ENCODE results near the gene PWWP2B. TPM values are rescaled to one million over a fixed set of nuclear protein-coding genes. Genes with fewer than 3 reads are reported as not detected.

Gene PWWP2B
- total and polyA plus RNA-seq, 2 of the 13 experiments (the other 11 are each of a cell fraction or from before 2014, with no cell fraction given) = 2.3 to 4.7 TPM

DNA sequence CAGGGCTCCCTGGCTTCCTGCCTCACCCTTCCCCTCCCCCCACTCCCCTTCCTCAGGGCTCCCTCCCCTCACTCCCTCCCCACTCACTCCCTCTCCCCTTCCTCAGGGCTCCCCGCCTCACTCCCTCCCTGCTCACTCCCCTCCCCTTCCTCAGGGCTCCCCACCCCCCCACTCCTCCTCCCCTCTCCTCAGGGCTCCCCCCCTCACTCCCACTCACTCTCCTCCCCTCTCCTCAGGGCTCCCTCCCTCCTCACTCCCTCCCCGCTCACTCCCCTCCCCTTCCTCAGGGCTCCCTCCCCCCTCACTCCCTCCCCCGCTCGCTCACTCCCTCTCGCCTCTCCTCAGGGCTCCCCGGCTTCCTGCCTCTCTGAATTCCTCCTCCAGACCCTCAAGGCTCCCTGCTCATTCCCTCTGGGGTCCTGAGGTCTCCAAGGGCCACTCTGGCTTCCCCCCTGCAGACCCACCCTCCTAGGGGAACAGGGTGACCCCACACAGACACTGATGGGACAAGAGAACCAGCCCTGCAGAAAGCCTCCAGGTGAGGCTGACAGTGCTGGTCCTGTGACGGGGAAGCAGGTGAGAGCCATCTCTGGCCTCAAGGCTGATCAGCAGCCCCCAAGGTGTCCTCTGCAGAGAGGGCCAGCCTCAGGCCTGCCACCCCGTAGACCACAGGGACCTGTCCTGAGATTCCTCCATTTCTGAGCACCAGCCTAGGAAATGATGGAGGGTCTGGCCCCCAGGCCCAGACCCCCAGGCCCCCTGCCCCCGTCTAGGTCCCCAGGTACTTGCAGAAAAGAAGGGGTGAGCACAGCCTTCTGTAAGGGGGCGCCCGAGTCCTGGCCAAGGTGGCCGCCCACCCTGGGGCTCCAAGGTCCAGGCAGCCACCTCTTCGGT, 47.2 kb downstream of the PWWP2B start (continued):
- TF ChIP-seq, protein P1, sequence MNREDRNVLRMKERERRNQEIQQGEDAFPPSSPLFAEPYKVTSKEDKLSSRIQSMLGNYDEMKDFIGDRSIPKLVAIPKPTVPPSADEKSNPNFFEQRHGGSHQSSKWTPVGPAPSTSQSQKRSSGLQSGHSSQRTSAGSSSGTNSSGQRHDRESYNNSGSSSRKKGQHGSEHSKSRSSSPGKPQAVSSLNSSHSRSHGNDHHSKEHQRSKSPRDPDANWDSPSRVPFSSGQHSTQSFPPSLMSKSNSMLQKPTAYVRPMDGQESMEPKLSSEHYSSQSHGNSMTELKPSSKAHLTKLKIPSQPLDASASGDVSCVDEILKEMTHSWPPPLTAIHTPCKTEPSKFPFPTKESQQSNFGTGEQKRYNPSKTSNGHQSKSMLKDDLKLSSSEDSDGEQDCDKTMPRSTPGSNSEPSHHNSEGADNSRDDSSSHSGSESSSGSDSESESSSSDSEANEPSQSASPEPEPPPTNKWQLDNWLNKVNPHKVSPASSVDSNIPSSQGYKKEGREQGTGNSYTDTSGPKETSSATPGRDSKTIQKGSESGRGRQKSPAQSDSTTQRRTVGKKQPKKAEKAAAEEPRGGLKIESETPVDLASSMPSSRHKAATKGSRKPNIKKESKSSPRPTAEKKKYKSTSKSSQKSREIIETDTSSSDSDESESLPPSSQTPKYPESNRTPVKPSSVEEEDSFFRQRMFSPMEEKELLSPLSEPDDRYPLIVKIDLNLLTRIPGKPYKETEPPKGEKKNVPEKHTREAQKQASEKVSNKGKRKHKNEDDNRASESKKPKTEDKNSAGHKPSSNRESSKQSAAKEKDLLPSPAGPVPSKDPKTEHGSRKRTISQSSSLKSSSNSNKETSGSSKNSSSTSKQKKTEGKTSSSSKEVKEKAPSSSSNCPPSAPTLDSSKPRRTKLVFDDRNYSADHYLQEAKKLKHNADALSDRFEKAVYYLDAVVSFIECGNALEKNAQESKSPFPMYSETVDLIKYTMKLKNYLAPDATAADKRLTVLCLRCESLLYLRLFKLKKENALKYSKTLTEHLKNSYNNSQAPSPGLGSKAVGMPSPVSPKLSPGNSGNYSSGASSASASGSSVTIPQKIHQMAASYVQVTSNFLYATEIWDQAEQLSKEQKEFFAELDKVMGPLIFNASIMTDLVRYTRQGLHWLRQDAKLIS (CRISPR knock-in tag; IDR thresholded peaks at IDR 0.05) = no peak
- no peak for TF ChIP-seq POLR2AphosphoS5 (IDR thresholded peaks at IDR 0.05; ENCODE audit: low read depth, low read length)

DNA sequence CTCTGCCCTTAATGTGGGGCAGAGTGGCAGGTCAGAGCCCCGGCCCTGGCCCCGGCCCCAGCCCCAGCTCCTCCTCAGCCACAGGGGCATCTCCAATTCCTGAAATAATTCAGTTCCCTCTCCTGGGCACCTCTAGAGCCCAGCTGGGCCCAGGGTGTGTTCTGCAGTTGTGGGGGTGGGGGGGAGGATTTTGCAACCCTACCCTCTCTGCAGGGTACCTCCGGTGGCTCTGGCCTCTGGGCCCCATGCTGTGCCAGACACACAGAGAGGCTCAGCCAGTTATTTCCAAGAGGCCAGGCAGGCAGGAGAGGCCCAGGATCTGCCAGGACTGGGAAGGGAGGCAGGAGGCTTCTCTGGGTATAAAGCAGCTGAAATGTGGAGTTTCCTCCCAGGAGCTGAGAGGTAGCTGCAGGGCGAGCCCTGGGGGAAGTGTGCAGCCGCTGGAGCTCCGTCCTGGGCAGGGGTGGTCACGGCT, 47.9 kb downstream of the PWWP2B start:
- ChIA-PET CTCF (ENCODE audit: low intra/inter-chr PET ratio, low total read pairs) (interaction anchor here (1.1 kb wide), 1 partner anchor 8 kb away, joined by 4 read pairs; no protein-coding TSS in a partner anchor), POLR2A (no interaction called here)
- ATAC-seq (no peak), FAIRE-seq (no peak), DNase-seq (ENCODE audit: low spot score) (no peak)
- in situ Hi-C loops (cut with HindIII; ENCODE audit: extremely low pct_ligation_motif_present, low pct_unique_long_range_greater_than_20kb) (no loop called here), intact Hi-C loops (cut with micrococcal nuclease; ENCODE audit: unreplicated experiment) (no loop called here)
- no peak overlapping the region; a peak in 1 of 6 replicates for H3K4me3 ChIP-seq (replicated peaks in 1 of 3; ENCODE audit: insufficient read depth in 1 of 3, low read depth in 2 of 3, low read length in 3 of 3)
- no peaks in the 10 kb centered on the region; a peak in 1 of 5 replicates for H3K27me3 ChIP-seq (ENCODE audit: control insufficient read depth in 1 of 2, insufficient read depth in 2 of 2, low read length in 2 of 2)
- BruUV-seq (replicated peaks) = no TSS peak
- H3K79me2 ChIP-seq (ENCODE audit: insufficient read depth, low read length) = no peaks in the 10 kb centered on the region
- peak overlapping the region; percentile 28; the same call in 1 of the 2 replicates for H3K4me2 ChIP-seq (ENCODE audit: low read depth, low read length)
- H4K20me1 ChIP-seq (ENCODE audit: insufficient read depth, low read length) = no peaks in the 10 kb centered on the region
- no peak overlapping the region for H3K27ac ChIP-seq (ENCODE audit: extremely low read length, insufficient read depth, low read length)
- TF ChIP-seq TCF7L2 (IDR thresholded peaks at IDR 0.05; ENCODE audit: low read depth, low read length) = no peak
- no peak for TF ChIP-seq JUND (CRISPR knock-in tag; IDR thresholded peaks at IDR 0.05)
- no peak for TF ChIP-seq RBAK (CRISPR knock-in tag; IDR thresholded peaks at IDR 0.05)
- TF ChIP-seq ZNF883 (CRISPR knock-in tag; IDR thresholded peaks at IDR 0.05; ENCODE audit: not compliant biosample characterization) = no peak
- TF ChIP-seq CENPX (CRISPR knock-in tag; IDR thresholded peaks at IDR 0.05) = no peak
- no peak for TF ChIP-seq PCBP1 (IDR thresholded peaks at IDR 0.05; ENCODE audit: borderline replicate concordance, low read depth, low read length)
- no peak for TF ChIP-seq RFX3 (CRISPR knock-in tag; IDR thresholded peaks at IDR 0.05)
- no peak for TF ChIP-seq SATB2 (CRISPR knock-in tag; IDR thresholded peaks at IDR 0.05)
- TF ChIP-seq RFX1 (IDR thresholded peaks at IDR 0.05) = no peak
- no peak for TF ChIP-seq ZBTB3 (CRISPR knock-in tag; IDR thresholded peaks at IDR 0.05; ENCODE audit: borderline replicate concordance, low read depth)
- no peaks in the 10 kb centered on the region for H3K9me3 ChIP-seq (ENCODE audit: low read length)
- H3K36me3 ChIP-seq (replicated peaks in 1 of 2; ENCODE audit: control insufficient read depth in 1 of 2, insufficient read depth in 2 of 2, low read length in 2 of 2) = no peaks in the 10 kb centered on the region
- WGBS (ENCODE audit: low lambda C conversion rate) = 7% methylated on average over 3 of the region's 7 CpGs
- no peak overlapping the region for H3K9ac ChIP-seq (ENCODE audit: insufficient read depth, low read depth, low read length)
- H3K4me1 ChIP-seq (ENCODE audit: insufficient read depth, low read length) = peaks cover 47% of the 10 kb centered on the region
- no peak overlapping the region for H2AFZ ChIP-seq (ENCODE audit: low read length)
